Glomerular visceral epithelial cell (primary cell): ENCODE results near the gene IRF3.

Experiments used
- DNase-seq: peaks from one replicate; pipeline ENCODE4 v3.0.0-alpha.2; 2016; ENCODE audit errors: extremely low spot score

Gene IRF3

GRCh38 chr19:49687566-49688316, 22.1 kb upstream of the IRF3 start:
- DNase-seq = no peak

GRCh38 chr19:49687150-49687549, 21.5 kb upstream of the IRF3 start:
- DNase-seq = no peak

GRCh38 chr19:49686503-49687088, 20.9 kb upstream of the IRF3 start:
- DNase-seq = no peak

GRCh38 chr19:49685845-49686332, 20.2 kb upstream of the IRF3 start:
- DNase-seq = no peak

DNA sequence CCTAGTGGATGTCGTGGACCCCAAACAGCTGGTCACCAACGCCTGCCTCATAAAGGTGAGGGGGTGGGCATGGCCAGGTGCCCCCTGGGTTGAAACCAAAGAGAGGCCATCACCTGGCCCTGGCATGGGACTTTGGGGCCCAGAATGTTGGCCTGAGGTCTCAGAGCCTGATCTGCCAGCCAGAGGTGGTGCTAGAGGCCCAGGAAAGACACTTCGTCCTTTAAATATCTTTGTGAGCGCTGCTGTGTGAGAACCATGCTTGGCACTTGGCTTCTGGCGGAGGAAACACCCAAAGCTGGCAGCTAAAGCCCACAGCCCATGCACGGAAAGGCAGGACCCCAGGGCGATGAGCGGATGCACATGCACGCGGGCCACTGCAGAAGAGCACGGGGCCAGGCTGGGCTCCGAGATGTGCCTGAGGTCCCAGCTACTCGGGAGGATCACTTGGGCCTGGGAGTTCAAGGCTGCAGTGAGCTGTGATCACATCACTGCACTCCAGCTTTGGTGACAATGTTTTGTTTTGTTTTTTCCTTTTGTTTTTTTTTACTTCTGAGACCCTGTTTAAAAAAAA, 19.4 kb upstream of the IRF3 start:
- no peak for DNase-seq

DNA sequence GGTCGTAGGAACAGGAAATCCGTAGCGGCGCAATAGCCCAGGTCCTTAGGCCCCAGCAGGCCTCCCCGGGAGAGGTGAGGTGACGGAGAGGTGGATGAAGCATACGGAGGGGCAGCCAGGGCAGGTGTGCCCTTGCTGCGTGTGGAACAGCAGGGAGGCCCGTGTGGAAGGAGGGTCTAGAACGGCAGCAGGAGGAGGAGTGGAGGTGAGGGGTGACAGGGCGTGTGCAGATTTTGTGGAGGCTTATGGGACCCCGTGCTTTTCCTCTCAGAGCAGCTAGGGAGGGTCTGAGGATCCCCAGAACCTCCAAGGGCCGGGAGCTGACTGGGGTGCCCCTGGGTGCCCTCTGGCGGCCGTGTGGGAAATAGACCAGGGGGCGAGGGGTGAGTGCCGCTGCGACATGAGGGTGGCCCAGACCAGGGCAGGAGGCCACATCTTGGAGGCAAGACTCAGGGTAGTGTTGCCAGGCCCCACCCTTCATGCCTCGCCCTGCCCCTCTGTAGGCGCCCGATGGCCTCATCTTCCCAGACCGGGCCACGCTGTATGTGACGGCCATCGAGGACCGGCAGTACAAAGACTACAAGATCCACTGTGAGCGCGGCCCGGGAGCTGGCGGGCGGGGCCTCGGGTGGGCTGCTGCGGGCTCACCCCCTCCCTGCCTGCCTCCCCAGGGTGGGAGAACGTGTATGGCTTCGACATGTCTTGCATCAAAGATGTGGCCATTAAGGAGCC, 18.8 kb upstream of the IRF3 start:
- no peak for DNase-seq

DNA sequence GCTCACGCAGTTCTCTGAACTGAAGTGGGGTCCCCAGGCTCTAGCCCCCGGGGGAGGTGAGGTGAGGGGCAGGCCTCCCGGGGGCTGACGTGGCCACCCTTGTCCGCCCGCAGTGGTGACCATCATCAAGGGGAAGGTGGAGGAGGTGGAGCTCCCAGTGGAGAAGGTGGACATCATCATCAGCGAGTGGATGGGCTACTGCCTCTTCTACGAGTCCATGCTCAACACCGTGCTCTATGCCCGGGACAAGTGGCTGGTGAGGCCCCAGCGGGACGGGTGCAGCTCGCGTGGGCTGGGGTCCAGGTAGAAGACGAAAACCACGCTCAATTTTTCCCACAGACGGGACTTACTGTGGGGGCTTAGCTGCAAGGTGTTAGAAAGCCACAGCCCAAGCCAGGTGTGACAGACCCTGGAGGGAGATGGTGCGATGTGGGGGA, 18.2 kb upstream of the IRF3 start:
- DNase-seq = no peak

DNA sequence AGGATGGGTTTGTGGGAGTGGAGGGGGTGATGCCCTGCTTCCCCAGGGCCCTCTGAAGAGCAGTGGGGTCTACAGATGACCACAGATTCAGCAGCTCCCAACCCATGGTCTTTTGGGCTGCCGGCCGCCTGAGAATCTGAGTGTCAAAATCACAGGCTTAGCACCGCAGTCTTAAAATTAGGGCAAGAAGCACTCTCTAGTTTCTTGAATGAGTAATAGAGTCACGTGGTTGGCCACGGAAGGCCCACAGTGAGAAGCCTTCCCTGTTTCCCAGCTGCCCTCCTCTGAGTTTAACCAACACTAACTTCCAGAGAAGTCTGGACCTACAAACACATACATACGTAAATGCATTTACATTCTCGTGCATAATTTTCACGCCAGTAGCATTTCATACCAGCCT, 16.6 kb upstream of the IRF3 start:
- DNase-seq = no peak

- DNase-seq = no peak
Measured at GRCh38 chr19:49681830-49682229, 16.2 kb upstream of the IRF3 start.

DNA sequence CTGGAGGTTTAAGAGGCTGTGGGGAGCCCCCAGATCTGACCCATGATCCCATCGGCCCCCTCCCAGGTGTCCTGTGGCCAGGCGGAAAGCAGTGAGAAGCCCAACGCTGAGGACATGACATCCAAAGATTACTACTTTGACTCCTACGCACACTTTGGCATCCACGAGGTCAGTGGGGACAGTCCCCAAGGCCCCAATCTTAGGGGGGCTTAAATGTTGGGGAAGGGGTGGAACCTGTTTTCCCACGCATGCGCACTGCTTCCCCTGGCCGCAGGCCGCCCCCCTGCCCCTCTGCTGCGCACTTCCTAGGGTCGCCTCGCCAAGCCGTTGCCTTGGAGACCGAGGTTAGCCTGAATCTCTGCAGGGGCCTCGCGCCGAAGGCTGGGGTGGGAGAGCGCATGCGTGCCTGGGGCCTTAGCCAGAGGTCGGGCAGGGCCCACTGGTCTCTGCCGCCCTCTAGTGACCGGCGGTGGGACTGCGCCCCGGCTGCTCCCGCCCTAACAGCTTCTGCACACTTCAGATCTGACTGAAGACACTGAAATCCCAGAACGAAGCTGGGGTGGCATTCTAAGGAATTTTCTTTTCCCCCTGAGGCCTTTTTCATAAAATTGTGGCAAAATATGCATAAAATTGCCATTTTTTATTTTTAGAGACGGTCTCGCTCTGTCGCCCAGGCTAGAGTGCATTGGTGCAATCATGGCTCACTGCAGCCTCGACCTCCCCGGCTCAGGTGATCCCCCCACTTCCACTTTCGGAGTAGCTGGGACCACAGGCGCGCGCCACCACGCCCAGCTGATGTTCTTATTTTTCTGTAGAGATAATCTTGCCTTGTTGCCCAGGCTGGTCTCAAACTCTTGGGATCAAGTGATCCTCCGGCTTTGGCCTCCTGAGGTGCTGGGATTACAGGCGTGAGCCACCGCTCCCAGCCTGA, 15.0 kb upstream of the IRF3 start:
- peak; percentile 92 for DNase-seq

DNA sequence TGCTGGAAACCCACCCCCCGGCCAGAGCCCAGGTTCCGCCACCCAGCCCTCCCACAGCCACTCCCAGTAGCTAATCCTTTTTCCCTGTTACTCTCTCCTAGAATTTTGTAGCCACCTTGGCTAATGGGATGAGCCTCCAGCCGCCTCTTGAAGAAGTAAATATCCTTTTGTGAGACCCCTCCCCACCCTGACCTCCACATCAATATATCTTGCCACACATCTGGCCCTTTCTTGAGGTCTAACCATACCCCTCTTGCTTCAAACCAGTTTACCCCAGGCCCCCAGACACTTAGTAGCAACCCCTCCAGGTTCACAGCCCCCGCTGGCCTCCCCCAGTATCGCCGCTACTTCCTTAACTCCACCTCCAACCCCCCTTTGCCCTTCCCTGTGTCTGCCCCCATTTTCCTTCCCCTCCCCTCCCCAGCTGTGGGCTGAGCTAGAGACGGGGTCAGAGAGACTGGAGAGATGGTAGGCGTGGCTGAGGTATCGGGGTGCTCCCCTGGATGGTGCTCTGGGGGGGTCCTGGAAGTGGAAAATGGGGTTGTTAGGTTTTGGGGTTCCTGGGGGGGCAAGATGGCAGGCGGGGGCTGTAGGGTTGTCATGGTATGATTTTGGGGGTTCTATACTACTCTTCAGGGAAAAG, 14.2 kb upstream of the IRF3 start:
- no peak for DNase-seq

- DNase-seq = no peak
Measured at GRCh38 chr19:49678985-49679770, 13.5 kb upstream of the IRF3 start.

DNA sequence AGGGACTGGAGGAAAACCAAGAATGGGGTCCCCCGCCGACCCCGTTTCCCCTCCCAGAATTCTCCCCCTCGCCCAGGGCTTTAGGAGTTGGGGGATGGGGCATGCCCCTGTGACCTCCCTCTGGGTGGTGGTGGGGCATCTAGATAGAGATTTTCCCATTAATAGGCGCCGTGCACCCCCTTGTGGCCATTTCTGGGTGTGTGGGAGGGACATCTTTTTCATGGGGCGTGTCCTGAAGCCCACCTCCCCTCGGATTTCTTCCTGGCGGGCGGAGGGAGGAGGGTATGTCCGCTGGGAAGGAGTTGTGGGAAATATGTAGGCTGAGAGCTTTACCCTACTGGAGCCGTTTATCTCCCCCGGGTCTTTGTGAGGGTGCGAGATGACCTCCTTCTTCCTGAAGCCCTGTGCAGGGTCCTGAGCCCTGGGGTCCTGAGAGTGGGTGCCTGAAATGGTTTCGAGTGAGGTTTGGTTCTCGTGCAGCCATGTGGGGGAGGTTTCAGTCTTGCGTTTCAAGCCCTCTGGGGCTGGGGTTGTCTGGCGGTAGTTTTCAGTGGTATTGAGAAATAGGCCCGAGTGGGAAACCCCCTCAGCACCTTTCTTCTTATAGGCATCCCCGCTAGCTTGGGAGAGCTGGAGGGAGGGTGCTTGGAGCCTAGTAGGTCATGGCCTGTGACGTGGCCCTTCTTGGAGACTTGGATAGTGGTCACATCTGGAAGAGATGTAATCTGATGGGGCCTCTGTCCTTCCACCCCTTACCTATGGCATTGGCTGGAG, 12.4 kb upstream of the IRF3 start:
- peak; percentile 77 for DNase-seq

DNA sequence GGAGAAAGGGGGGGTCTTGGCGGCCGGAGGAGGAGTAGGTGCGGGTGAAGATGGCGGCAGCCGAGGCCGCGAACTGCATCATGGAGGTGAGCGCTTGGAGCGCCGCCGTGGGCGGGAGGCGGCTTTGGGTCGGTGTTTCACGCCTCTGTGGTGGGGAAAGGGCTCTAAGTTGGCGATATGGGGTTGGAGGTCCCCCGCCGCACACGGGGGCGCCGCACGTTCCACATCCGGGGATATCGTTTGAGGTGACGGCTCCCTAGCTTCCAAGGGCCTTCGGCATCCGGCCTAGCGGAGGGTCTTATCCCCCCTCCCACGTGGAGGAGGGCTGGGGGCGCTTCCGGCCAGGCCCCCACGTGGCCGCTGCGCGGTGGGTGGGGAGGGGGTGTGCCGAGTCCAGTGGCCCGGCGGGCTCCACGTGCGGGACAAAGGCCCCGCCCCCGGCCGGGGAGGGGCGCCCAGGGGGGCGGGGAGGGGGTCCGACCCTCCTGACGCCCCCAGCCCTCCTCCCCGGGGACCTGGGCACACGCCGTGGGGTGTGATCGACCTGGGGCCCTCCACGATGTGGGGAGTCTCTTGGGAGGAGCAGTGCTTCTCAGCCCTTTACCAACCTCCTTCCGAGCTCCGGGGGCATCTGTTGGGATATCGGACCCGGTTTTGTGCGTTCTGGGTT, 11.7 kb upstream of the IRF3 start, which contains the start of gene PRMT1:
Gene PRMT1, plus strand, starts transcription at position 41 of the 670 bp plus-strand sequence. Its CDS starts 10 bp downstream, at position 51.
- DNase-seq = peak; percentile 43

DNA sequence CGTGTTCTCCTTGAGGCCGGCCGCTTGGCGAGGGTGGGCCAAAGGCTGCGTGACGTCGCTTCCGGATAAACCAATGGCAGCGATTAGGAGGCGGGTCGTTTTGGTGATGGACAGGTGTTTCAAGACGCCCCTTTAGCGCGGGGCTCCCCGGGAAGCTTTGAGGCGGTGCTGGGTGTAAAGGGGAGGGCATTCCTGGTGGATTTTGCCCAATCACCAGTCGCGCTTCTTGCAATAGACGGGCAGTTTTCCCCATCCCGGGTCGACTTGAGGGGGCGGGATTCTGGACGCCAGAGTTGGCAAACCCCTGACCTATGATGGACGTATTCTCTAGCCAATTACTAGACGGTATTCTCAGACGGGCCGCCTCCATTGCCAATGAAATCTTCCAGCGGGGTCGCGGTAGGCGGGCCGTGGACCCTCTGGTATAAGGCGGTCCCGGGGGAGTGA, 11.2 kb upstream of the IRF3 start:
- peak; percentile 100 for DNase-seq

GRCh38 chr19:49676136-49676783, 10.6 kb upstream of the IRF3 start:
- peak; percentile 85 for DNase-seq

DNA sequence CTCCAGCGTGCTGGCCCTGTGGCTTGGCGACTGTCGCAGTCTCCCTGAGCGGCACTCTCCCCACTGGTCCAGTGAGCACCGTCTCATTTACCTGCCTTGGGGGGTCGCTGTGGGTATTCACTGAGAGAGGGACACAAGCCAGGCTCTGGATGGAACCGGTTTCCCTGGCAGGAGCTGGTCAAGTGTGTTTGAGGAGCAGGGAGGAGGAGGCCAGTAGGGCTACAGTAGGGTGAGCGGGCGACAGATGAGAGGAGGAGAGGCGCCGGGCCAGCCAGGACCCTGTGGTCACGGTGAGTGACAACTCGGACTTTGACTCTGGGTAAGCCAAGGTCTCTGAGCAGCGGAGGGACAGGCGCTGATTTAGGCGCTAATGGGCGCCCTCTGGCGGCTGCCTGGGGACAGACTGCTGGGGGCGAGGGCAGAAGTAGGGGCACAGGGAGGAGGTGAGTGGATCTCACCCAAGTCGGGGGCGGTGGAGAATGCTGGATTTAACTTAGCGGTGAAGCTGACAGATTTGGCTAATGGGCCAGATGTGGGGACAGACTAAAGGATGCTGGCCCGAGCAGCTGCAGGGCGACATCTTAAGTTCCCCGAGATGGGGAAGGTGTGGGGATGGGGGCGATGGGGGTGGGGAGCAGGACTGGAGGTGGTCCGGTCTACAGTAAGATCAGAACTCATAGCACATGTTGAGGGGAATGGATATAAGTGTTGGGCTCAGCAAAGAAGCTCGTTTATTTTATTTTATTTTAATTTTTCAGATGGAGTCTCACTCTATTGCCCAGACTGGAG, 6.7 kb upstream of the IRF3 start:
- DNase-seq = peak; percentile 72
